AG09309 (cell line): ENCODE results near the gene ABHD2.
A peak's percentile ranks its signal among the peaks of the same experiment; 100 is the strongest.

ENCODE experiments used
- DNase-seq: peaks from one replicate; pipeline ENCODE4 v3.0.0-alpha.2; 2010; ENCODE audit warnings: low read depth
- H3K4me3 ChIP-seq: 2 replicates; pipeline ENCODE4 v1.5.1; 2011; ENCODE audit warnings: mild to moderate bottlenecking, low read depth, low read length, moderate library complexity; ENCODE audit not compliant: control insufficient read depth
- TF ChIP-seq, protein P1 (sequence below): IDR thresholded peaks from 2 replicates; pipeline ENCODE4 v1.5.1; 2011; ENCODE audit warnings: mild to moderate bottlenecking, low read depth, low read length, inconsistent platforms; ENCODE audit not compliant: insufficient read depth, control insufficient read depth; ENCODE audit errors: missing control alignments

The ABHD2 gene

DNA sequence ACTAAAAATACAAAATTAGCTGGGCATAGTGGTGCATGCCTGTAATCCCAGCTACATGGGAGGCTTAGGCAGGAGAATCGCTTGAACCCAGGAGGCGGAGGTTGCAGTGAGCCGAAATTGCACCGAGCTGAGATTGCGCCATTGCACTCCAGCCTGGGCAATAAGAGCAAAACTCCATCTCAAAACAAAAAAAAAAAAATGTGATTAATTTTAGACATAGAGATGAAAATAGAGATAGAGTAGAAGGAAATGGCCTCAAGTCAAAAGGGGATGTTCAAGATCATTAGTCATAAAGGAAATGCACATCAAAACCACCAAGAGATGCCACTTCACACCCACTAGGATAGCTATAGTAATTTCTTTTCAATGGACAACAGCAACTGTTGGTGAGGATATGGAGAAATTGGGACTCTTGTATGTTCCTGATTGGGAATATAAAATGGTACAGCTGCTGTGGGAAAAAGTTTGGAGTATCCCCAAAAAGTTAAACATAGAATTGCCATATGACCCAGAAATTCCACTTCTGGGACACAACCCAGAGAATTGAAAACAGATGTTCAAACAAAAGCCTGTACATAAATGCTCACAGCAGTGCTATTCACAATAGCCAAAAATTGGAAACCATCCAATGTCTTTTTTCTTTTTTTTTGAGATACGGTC is 55.4 kb downstream of the ABHD2 start:
- H3K4me3 ChIP-seq, result no peak overlapping the region
- TF ChIP-seq, protein P1, sequence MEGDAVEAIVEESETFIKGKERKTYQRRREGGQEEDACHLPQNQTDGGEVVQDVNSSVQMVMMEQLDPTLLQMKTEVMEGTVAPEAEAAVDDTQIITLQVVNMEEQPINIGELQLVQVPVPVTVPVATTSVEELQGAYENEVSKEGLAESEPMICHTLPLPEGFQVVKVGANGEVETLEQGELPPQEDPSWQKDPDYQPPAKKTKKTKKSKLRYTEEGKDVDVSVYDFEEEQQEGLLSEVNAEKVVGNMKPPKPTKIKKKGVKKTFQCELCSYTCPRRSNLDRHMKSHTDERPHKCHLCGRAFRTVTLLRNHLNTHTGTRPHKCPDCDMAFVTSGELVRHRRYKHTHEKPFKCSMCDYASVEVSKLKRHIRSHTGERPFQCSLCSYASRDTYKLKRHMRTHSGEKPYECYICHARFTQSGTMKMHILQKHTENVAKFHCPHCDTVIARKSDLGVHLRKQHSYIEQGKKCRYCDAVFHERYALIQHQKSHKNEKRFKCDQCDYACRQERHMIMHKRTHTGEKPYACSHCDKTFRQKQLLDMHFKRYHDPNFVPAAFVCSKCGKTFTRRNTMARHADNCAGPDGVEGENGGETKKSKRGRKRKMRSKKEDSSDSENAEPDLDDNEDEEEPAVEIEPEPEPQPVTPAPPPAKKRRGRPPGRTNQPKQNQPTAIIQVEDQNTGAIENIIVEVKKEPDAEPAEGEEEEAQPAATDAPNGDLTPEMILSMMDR, result no peak
- DNase-seq, result peak; percentile 84

DNA sequence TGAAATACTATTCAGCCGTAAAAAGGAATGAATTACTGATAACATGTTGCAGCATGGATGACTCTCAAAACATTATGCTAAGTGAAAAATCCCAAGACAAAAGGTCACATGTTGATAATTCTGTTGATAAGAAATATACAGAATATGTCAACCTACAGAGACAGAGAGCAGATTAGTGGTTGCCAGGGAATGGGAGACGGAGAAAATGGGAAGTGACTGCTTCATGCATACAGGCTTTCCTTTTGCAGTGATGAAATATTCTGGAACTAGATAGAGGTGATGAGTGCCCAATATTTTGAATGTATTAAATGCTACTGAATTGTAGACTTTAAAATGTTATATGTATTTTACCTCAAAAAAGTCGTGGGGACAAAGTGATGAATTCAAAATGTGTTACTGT is 56.2 kb downstream of the ABHD2 start:
- TF ChIP-seq, protein P1, result no peak
- H3K4me3 ChIP-seq, result no peak overlapping the region
- no peak for DNase-seq

DNA sequence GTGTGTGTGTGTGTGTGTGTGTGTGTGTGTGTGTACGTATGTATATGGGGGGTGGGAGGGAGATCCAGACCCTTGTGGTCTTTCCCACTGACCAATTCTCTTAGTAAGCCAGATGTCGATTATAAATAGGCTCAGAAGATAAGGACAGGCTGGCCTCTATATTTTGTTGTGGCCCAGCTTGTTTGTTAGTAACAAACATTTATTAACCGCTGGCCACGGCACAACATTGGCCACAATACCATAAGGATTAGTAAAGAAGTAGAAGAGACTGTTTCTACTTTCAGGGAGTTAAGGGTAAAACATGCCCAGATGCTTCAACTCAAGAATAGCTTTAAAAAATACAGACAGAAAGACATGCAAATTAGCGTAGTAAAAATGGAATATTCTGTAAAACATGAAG is 58.1 kb downstream of the ABHD2 start:
- no peak for DNase-seq
- no peak overlapping the region for H3K4me3 ChIP-seq
- TF ChIP-seq, protein P1, result no peak

DNA sequence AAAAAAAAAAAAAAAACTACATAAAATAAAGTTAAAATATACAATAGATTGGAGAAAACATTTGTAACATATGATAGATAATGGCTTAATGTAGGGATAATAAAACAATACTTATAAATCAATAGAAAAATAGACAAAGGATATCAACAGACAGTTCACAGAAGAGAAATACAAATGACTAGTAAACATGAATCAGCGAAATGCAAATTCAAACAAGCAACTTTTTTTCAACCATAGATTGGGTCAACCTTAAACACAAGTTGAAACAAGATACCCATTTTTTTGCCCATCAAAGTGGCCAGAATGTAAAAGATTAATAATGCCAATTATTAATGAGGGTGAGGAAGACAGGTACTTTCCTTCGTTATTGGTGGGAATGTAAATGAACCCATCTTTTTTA is 59.9 kb downstream of the ABHD2 start:
- DNase-seq, result no peak
- H3K4me3 ChIP-seq, result no peak overlapping the region
- TF ChIP-seq, protein P1, result no peak

DNA sequence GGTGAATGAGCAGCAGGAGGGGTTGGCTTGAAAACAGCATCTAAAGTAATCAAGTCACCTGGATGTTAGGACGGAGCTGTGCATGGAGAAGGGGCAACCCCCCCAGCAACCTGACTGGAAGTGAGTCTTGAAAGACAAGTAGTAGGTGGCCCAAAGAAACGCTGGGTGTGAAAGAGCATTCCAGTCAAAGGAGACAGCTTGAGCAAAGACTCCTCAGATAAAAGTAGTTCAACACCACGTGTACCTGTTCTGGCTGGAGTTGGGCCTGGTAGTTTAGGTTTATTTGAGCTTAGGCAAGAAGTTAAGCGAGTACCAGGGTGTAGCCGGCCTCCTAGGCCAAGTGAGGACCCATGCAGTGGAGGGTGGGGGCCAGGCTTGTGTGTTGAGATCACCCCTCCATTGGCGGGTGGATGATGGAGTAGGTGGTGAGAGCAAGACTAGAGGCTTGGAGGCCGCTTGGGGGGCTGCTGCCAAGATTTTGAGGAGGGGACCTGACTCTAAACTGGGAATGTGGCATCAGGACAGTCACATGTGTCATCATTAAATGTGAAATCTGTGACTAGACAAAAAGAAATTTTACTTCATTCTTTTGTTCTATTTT is 61.3 kb downstream of the ABHD2 start:
- TF ChIP-seq, protein P1, result no peak
- H3K4me3 ChIP-seq, result no peak overlapping the region
- no peak for DNase-seq

DNA sequence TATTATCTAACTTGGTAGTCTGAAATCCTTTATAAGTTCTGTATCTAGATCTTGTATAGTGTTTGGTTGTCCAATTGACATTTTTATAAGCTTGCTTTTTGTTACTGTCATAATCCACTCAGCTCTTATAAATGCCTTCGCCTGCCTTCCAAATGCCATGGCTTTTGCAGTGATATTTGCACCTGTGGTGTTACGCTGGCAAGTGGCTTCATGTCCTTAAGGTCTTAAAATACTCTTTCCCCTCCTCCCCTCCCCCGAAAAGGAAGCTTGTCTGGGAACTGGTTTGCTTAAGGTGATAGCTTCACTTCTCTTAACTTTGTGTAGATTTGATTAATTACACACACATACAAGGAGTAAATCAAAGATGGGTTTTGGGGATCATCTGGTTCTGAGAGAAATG is 62.0 kb downstream of the ABHD2 start:
- no peak for DNase-seq
- TF ChIP-seq, protein P1, result no peak
- H3K4me3 ChIP-seq, result no peak overlapping the region
